GM12878 (cell line): ENCODE results near the gene TMEM26. TPM values are rescaled to one million over a fixed set of nuclear protein-coding genes. Genes with fewer than 3 reads are reported as not detected.

Experiments
- ATAC-seq: fragments of 200-7000 bp; cut with Tn5 transposase; 3 replicates; pipeline ENCODE4 v1.9.1; 2020; ENCODE audit warnings: mild to moderate bottlenecking, moderate library complexity
- BruUV-seq: library from RNA; stranded (reverse); fragments of 400-500 nt; replicated peaks from 2 replicates; lab custom pipeline; 2021; lab: Mats Ljungman, UMichigan
- CTCF ChIA-PET: fragments of 300-600 bp; sonication (Branson Sonifier 250); formaldehyde crosslinking; extraction: SDS; loops from one replicate; lab custom pipeline; 2021; ENCODE audit warnings: inconsistent platforms; lab: Yijun Ruan, JAX
- POLR2A ChIA-PET: fragments of 350-600 bp; formaldehyde crosslinking; extraction: SDS; loops from one replicate; lab custom pipeline; 2021; ENCODE audit warnings: inconsistent platforms; lab: Charles Lee
- RAD21 ChIA-PET: fragments of 300-600 bp; sonication (Branson Sonifier 250); formaldehyde crosslinking; loops from one replicate; lab custom pipeline; 2023; ENCODE audit warnings: antibody characterized with exemption; ENCODE audit not compliant: unreplicated experiment; lab: Charles Lee
- SMC1A ChIA-PET: fragments of 300-600 bp; sonication (Branson Sonifier 250); formaldehyde crosslinking; loops from one replicate; lab custom pipeline; 2023; ENCODE audit not compliant: unreplicated experiment, uncharacterized antibody; lab: Charles Lee
- DNase-seq: peaks from one replicate; pipeline ENCODE4 v3.0.0-alpha.2; 2011; ENCODE audit warnings: low read depth, low spot score
- FAIRE-seq: peaks from 3 replicates; lab custom pipeline; 2011; peaks lifted over from hg19 to GRCh38; lab: Jason Lieb, UNC
- H2AFZ ChIP-seq: 2 replicates; pipeline ENCODE4 v1.6.0; 2011; ENCODE audit warnings: low read depth, low read length, control low read depth; ENCODE audit not compliant: control insufficient read depth
- H3K27ac ChIP-seq: 2 replicates; pipeline ENCODE4 v1.5.1; 2011; ENCODE audit warnings: control low read depth; ENCODE audit not compliant: control insufficient read depth, insufficient read depth
- H3K27me3 ChIP-seq, 2 experiments: replicated peaks in 1 of 2; 2 replicates each; pipeline versions ENCODE4 v1.6.0 to v1.6.1; 2011; ENCODE audit warnings: low read length in 1 of 2; ENCODE audit not compliant: control insufficient read depth in 2 of 2, insufficient read depth in 2 of 2
- H3K36me3 ChIP-seq, 2 experiments: 2 replicates each; pipeline ENCODE4 v1.5.1; 2011; ENCODE audit warnings: low read length in 1 of 2; ENCODE audit not compliant: control insufficient read depth in 2 of 2, insufficient read depth in 2 of 2
- H3K4me1 ChIP-seq: 2 replicates; pipeline ENCODE4 v1.6.1; 2011; ENCODE audit warnings: mild to moderate bottlenecking, low read length, moderate library complexity, mixed read lengths; ENCODE audit not compliant: control insufficient read depth, insufficient read depth
- H3K4me2 ChIP-seq: 2 replicates; pipeline ENCODE4 v1.6.0; 2011; ENCODE audit warnings: control low read depth; ENCODE audit not compliant: control insufficient read depth, insufficient read depth
- H3K4me3 ChIP-seq: fragments of 200-600 bp; sonication (generic); 2 replicates; pipeline ENCODE4 v1.5.1; 2016
- H3K79me2 ChIP-seq: 2 replicates; pipeline ENCODE4 v1.6.0; 2011; ENCODE audit warnings: low read length; ENCODE audit not compliant: control insufficient read depth, insufficient read depth
- H3K9ac ChIP-seq: 2 replicates; pipeline ENCODE4 v1.8.0; 2011; ENCODE audit warnings: low read length, control low read depth, mixed read lengths; ENCODE audit not compliant: control insufficient read depth, insufficient read depth
- H3K9me3 ChIP-seq: replicated peaks from 3 replicates; pipeline ENCODE4 v1.5.1; 2011; ENCODE audit warnings: mild to moderate bottlenecking, low read length; ENCODE audit not compliant: control insufficient read depth, insufficient read depth
- H4K20me1 ChIP-seq: 2 replicates; pipeline ENCODE4 v1.6.0; 2011; ENCODE audit not compliant: control insufficient read depth, insufficient read depth
- CBFB ChIP-seq: IDR thresholded peaks from 2 replicates; pipeline ENCODE4 v1.6.1; 2016; ENCODE audit warnings: antibody characterized with exemption, low read depth
- DPF2 ChIP-seq: fragments of 450-650 bp; IDR thresholded peaks from 2 replicates; pipeline ENCODE4 v1.6.1; 2017; ENCODE audit warnings: mild to moderate bottlenecking
- IRF3 ChIP-seq: fragments of 450-650 bp; IDR thresholded peaks from 2 replicates; pipeline ENCODE4 v1.6.1; 2014; ENCODE audit warnings: mild to moderate bottlenecking
- MEF2B ChIP-seq: fragments of 450-650 bp; IDR thresholded peaks from 2 replicates; pipeline ENCODE4 v1.6.1; 2018; ENCODE audit warnings: mild to moderate bottlenecking, moderate library complexity; ENCODE audit not compliant: partially characterized antibody, poor library complexity, severe bottlenecking
- RUNX3 ChIP-seq: IDR thresholded peaks from 2 replicates; pipeline ENCODE4 v1.6.1; 2012; ENCODE audit warnings: low read length, inconsistent platforms
- SREBF1 ChIP-seq: IDR thresholded peaks from 2 replicates; pipeline ENCODE4 v1.6.1; 2012; ENCODE audit warnings: mild to moderate bottlenecking, low read length
- ZBTB4 ChIP-seq: fragments of 450-650 bp; formaldehyde crosslinking; IDR thresholded peaks from 2 replicates; pipeline ENCODE4 v1.4.0; 2022; ENCODE audit warnings: mild to moderate bottlenecking, moderate library complexity
- WGBS: methylation state at CpG from one replicate; pipeline ENCODE4 v1.1.6; 2016; ENCODE audit warnings: low lambda C conversion rate; ENCODE audit not compliant: insufficient replicate concordance, insufficient coverage; ENCODE audit errors: missing lambda C conversion rate; 5-methylcytosine and 5-hydroxymethylcytosine counted together
- in situ Hi-C: fragments of 300-500 bp; cut with MboI; formaldehyde crosslinking; loops from 9 replicates; pipeline ENCODE4 v1.14.3; 2018; ENCODE audit warnings: mixed read lengths
- intact Hi-C: fragments of 100-400 bp; cut with micrococcal nuclease; formaldehyde crosslinking; loops from one replicate; pipeline ENCODE4 v1.14.2; 2022; ENCODE audit not compliant: unreplicated experiment
- polyA plus RNA-seq, 11 experiments: library from polyadenylated mRNA; depleted of rRNA in 4 of 11; unstranded in 6 of 11; stranded (reverse) in 5 of 11; fragments of >200 nt; fragmentation: Nextera tagmentation in 4 of 11; fragmentation: Illumina TruSeq in 1 of 11; extraction: Ambion mirVana in 4 of 11; extraction: Trizol in 1 of 11; gene quantifications; 1 replicate in 1 of 11; 2 replicates in 10 of 11; pipeline versions ENCODE4 v1.2.1 to v1.2.3, GENCODE V29; 2011 to 2016; ENCODE audit warnings: inconsistent platforms in 2 of 11, missing spikeins in 2 of 11, low read depth in 1 of 11
- total RNA-seq, 4 experiments: library from RNA; depleted of rRNA in 3 of 4; stranded (reverse); fragments of >200 nt in 3 of 4; fragmentation: Illumina TruSeq in 1 of 4; extraction: Trizol in 1 of 4; gene quantifications; 2 replicates each; pipeline versions ENCODE4 v1.2.1 to v1.2.3, GENCODE V29; 2013 to 2021

The TMEM26 gene
- total and polyA plus RNA-seq, 10 of the 15 experiments (the other 5 are each of a cell fraction or from before 2014, with no cell fraction given): not detected

DNA sequence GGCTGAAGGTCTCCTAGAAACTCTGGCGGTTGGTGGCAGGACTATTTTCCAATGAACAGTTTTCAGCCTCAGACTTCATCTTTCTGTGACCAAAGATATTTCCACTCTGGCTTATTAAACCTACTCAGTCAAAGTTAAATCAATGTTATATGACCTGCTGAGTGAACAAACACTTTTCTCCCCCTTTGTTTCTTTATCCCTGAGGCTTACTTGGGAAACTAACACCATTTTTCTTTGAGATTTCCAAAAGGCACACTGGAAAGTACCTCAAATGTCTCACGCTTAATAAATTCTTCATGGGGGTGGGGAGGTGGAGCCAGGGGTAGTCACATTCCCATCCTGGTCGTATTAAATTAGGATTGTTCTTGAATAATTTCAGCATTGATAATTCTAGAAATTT, 1.8 kb downstream of the TMEM26 start (continued):
- TF ChIP-seq MEF2B: no peak
- no peak for TF ChIP-seq DPF2
- TF ChIP-seq RUNX3: no peak
- TF ChIP-seq SREBF1: no peak
- no peak for TF ChIP-seq ZBTB4
- no peak for TF ChIP-seq CBFB

DNA sequence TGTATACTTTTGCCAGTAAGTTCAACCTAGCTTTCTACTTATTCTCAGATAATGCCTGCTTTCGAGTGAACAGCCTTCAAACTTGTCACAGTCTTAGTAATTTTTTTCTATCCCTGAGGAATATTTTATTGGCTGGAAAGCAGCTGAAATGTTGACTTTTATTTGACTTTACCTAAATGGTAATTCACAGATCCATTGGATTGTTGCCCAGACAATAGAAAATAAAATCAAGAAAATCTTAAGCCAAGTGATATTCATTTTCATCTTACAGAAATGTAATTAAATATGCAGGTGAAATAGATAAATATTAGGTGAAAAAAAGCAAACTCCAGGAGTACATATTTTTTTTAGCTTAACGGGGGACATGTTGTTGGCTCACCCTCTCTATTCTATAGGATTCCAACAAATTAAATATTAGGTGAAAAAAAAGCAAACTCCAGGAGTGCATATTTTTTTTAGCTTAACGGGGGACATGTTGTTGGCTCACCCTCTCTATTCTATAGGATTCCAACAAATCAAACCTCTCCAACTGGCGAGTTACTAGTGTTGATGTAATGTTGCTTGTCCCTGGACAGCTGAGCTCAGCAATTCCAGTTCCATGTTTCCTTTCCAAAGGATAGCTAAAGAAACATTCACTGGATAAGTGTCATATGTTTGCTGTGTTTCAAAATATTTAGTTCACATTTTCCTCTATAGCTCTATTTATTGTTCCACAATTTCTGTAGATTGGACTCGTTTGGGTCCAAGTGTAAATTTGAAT, 4.2 kb downstream of the TMEM26 start:
- Histone ChIP-seq H3K4me1 (no peaks in the 10 kb centered on the region), H3K9me3 (no peaks in the 10 kb centered on the region), H3K36me3 (no peaks in the 10 kb centered on the region), H3K4me3 (no peak overlapping the region), H3K4me2 (no peak overlapping the region), H2AFZ (no peak overlapping the region), H4K20me1 (no peaks in the 10 kb centered on the region), H3K27me3 (peaks cover 2 to 4% of the 10 kb centered on the region in 2 experiments; a peak in 1 of 4 replicates), H3K9ac (no peak overlapping the region), H3K79me2 (no peaks in the 10 kb centered on the region), H3K27ac (no peak overlapping the region)
- ChIA-PET CTCF (no interaction called here), SMC1A (interaction anchor here (1.0 kb wide), 1 partner anchor 17 kb away, joined by 3 read pairs; no protein-coding TSS in a partner anchor), POLR2A (no interaction called here), RAD21 (no interaction called here)
- intact Hi-C loops (no loop called here), in situ Hi-C loops (no loop called here)
- FAIRE-seq (no peak), ATAC-seq (no peak), DNase-seq (no peak)
- WGBS: 14% methylated on average over 5 of the region's 5 CpGs
- no TSS peak for BruUV-seq
- no peak for TF ChIP-seq IRF3
